ENCODE measurements around the gene ME3. TPM values are rescaled to one million over a fixed set of nuclear protein-coding genes. Genes with fewer than 3 reads are reported as not detected.
A peak's percentile ranks its signal among the peaks of the same experiment; 100 is the strongest.

The ME3 gene
- total and polyA plus RNA-seq, 7 experiments from 2014 or later = 0.48 to 13.7 (median 6.4) TPM

DNA sequence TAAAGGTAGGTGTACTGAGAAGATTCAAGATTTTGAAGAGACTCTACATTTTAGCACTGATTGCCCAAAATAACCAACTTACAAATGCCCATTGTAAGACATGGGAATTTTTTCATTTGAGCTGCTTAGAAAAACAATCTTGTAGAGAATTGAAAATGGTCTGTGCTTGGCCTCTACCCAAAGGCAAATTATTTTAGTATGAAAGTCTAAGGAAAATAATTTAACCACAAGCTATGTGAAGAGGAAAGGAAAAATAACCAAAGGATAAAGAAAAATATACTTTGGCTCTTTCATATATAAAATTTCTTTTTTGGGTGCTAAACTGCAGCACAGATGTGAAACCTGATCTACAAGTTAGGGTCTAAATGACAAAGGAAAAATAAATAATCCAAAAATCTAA lies 54.9 kb downstream of the ME3 start:
- DNase-seq = no peak
- peaks cover 2 to 29% (median 8%) of the 10 kb centered on the region in 11 donors for H3K9me3 Mint-ChIP-seq

DNA sequence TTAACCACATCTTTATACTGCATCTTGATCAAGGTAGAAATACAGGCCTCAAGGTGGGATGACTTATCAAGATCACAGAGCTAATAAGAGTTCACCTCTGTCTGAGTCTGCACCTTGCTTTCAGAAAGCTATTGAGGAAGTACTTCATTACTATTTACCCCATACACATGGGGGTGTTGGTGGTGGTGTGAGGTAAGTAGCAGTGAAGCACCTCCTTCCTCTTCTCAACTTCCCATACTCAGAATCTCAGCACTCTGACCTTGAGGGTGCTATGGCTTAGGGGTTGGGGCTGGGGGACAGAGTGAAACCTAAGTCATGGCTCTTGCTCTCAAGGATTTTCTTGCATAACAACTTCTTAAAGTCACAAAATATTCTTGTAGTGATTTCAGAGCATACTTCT lies 56.9 kb downstream of the ME3 start:
- Mint-ChIP-seq H3K36me3 (peaks cover 0 to 5% (median 3%) of the 10 kb centered on the region in 5 donors), H3K4me1 (no peaks in the 10 kb centered on the region), H3K27me3 (peaks cover 0 to 7% (median 0%) of the 10 kb centered on the region in 5 donors), H3K9me3 (peaks cover 2 to 29% (median 8%) of the 10 kb centered on the region in 11 donors), H3K27ac (no peak overlapping the region), H3K4me3 (no peak overlapping the region)
- ChIA-PET POLR2A (no interaction called here), CTCF (interaction anchor here (0.7 kb wide), 1 partner anchor 10 kb away, joined by 3 read pairs; no protein-coding TSS in a partner anchor)
- H3K27ac ChIP-seq (ENCODE audit: low read depth, low read length) = no peak overlapping the region
- ATAC-seq = no peak
- intact Hi-C loops (cut with micrococcal nuclease) = no loop called here
- DNase-seq = no peak
- H3K36me3 ChIP-seq (ENCODE audit: control insufficient read depth in 2 of 3, insufficient read depth in 3 of 3, low read length in 3 of 3) = no peaks in the 10 kb centered on the region
- no peaks in the 10 kb centered on the region for H3K9me3 ChIP-seq (ENCODE audit: control insufficient read depth in 2 of 3, low read length in 3 of 3)
- no peaks in the 10 kb centered on the region for H3K4me1 ChIP-seq (ENCODE audit: control insufficient read depth in 2 of 2, insufficient read depth in 2 of 2, low read length in 2 of 2)
- no peaks in the 10 kb centered on the region for H3K27me3 ChIP-seq (ENCODE audit: control insufficient read depth in 2 of 2, insufficient read depth in 2 of 2, low read length in 2 of 2)
- H3K4me3 ChIP-seq (ENCODE audit: low read length) = no peak overlapping the region

More for the DNA sequence above, 54.9 kb downstream of the ME3 start:
- H3K36me3 Mint-ChIP-seq = peaks cover 0 to 5% (median 3%) of the 10 kb centered on the region in 5 donors
- Histone ChIP-seq H3K27me3 (ENCODE audit: control insufficient read depth in 2 of 2, insufficient read depth in 2 of 2, low read length in 2 of 2) (no peaks in the 10 kb centered on the region), H3K27ac (ENCODE audit: low read depth, low read length) (no peak overlapping the region), H3K4me3 (ENCODE audit: low read length) (no peak overlapping the region), H3K4me1 (ENCODE audit: control insufficient read depth in 2 of 2, insufficient read depth in 2 of 2, low read length in 2 of 2) (no peaks in the 10 kb centered on the region), H3K9me3 (ENCODE audit: control insufficient read depth in 2 of 3, low read length in 3 of 3) (no peaks in the 10 kb centered on the region), H3K36me3 (ENCODE audit: control insufficient read depth in 2 of 3, insufficient read depth in 3 of 3, low read length in 3 of 3) (no peaks in the 10 kb centered on the region)
- H3K4me3 Mint-ChIP-seq = no peak overlapping the region
- peaks cover 0 to 7% (median 0%) of the 10 kb centered on the region in 5 donors for H3K27me3 Mint-ChIP-seq
- intact Hi-C loops (cut with micrococcal nuclease) = no loop called here
- no peak overlapping the region for H3K27ac Mint-ChIP-seq
- POLR2A ChIA-PET = no interaction called here
- ATAC-seq = no peak
- CTCF ChIA-PET = no interaction called here
- no peaks in the 10 kb centered on the region for H3K4me1 Mint-ChIP-seq

DNA sequence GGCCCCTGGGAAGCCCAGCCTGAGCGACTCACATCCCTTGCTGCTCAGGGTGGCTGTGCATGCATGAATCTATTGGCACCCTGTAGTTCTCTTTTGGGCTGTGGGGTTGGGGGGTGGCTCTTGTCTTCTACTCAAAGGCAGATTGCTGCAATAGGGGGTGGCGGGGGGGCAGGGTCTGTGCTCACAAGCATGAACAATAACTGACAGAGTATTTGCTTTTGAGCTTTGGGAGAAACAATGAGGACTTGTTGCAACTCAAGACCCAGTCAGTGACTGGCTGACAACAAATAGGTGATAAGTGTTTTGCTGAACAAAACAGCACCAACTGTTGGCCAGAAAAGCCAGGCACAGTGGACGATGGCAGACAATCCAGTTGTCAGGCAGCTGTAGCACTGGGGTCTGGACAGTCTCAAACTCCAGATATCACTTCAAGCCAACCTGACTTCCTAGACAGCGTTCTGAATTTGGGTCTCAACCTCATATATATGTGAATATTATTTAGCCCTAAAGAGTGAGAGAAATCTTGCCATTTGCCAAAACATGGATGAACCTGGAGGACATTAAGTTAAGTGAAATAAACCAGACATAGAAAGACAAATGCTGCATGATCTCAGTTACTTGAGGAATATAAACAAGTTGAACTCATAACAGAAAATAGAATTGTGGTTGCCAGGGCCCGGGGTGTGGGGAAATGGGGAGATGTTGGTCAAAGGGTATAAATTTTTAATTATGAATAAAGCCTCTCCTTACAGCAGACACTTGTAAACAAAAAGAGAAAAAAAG lies 61.7 kb downstream of the ME3 start:
- Mint-ChIP-seq H3K27me3 (peaks cover 0 to 7% (median 0%) of the 10 kb centered on the region in 5 donors), H3K9me3 (peaks cover 0 to 14% (median 4%) of the 10 kb centered on the region in 11 donors), H3K4me3 (no peak overlapping the region), H3K36me3 (peaks cover 0 to 5% (median 0%) of the 10 kb centered on the region in 5 donors), H3K4me1 (peaks cover 0 to 14% (median 7%) of the 10 kb centered on the region in 7 donors), H3K27ac (no peak overlapping the region)
- Histone ChIP-seq H3K4me1 (ENCODE audit: control insufficient read depth in 2 of 2, insufficient read depth in 2 of 2, low read length in 2 of 2) (no peaks in the 10 kb centered on the region), H3K27ac (ENCODE audit: low read depth, low read length) (no peak overlapping the region), H3K36me3 (ENCODE audit: control insufficient read depth in 2 of 3, insufficient read depth in 3 of 3, low read length in 3 of 3) (no peaks in the 10 kb centered on the region), H3K9me3 (ENCODE audit: control insufficient read depth in 2 of 3, low read length in 3 of 3) (no peaks in the 10 kb centered on the region), H3K27me3 (ENCODE audit: control insufficient read depth in 2 of 2, insufficient read depth in 2 of 2, low read length in 2 of 2) (no peaks in the 10 kb centered on the region), H3K4me3 (ENCODE audit: low read length) (no peak overlapping the region)
- ChIA-PET POLR2A (interaction anchor here (0.6 kb wide), 1 partner anchor 99 kb away, joined by 3 read pairs; no protein-coding TSS in a partner anchor), CTCF (no interaction called here)
- no peak for DNase-seq
- ATAC-seq = no peak
- intact Hi-C loops (cut with micrococcal nuclease) = no loop called here

DNA sequence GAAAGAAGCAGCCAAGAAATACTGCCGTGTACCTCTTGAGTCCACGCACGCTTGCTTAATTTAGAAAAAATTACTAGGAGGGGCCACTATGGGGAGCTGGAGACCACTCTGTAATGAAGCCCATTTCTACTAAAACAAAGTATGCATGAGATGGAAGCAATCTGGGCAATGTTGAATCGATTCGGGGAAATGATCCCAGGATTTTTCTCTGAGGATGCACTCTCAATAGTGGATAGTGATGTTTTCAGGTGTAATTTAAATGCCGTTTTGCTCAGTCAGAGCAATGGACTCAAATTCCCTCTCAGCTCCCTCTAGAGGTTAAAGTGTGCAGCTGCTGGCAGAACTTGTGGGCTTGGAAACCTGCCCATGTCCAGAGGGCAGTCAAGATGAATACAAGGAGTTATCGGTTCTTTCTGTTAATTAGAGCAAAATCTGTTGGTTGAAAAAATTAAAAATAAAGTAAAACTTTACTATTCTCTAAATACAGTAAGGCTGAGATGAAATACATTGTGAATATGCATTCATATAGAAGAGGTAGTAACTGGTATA lies 64.1 kb downstream of the ME3 start:
- Mint-ChIP-seq H3K4me3 (peak overlapping the region in 1 of 10 donors; percentile 16), H3K4me1 (peaks cover 0 to 14% (median 7%) of the 10 kb centered on the region in 7 donors), H3K27ac (no peak overlapping the region), H3K36me3 (no peaks in the 10 kb centered on the region), H3K27me3 (peaks cover 0 to 4% (median 0%) of the 10 kb centered on the region in 5 donors), H3K9me3 (peaks cover 0 to 6% (median 1%) of the 10 kb centered on the region in 11 donors)
- Histone ChIP-seq H3K4me3 (ENCODE audit: low read length) (no peak overlapping the region), H3K9me3 (ENCODE audit: control insufficient read depth in 2 of 3, low read length in 3 of 3) (no peaks in the 10 kb centered on the region), H3K27me3 (ENCODE audit: control insufficient read depth in 2 of 2, insufficient read depth in 2 of 2, low read length in 2 of 2) (no peaks in the 10 kb centered on the region), H3K27ac (ENCODE audit: low read depth, low read length) (no peak overlapping the region), H3K4me1 (ENCODE audit: control insufficient read depth in 2 of 2, insufficient read depth in 2 of 2, low read length in 2 of 2) (no peaks in the 10 kb centered on the region), H3K36me3 (ENCODE audit: control insufficient read depth in 2 of 3, insufficient read depth in 3 of 3, low read length in 3 of 3) (no peaks in the 10 kb centered on the region)
- ATAC-seq = peak; percentile 78
- intact Hi-C loops (cut with micrococcal nuclease) = loop anchor here (1.0 to 5.0 kb wide), 6 partner anchors 152 to 1014 kb away; partner anchors contain the start of gene CCDC83 (in 1 of the 2)
- POLR2A ChIA-PET = no interaction called here
- DNase-seq = peak in 2 of 9 donors; percentile 7 to 36
- CTCF ChIA-PET = interaction anchor here (1.0 to 1.1 kb wide), 2 partner anchors 74 to 154 kb away, joined by 3 read pairs; no protein-coding TSS in a partner anchor

DNA sequence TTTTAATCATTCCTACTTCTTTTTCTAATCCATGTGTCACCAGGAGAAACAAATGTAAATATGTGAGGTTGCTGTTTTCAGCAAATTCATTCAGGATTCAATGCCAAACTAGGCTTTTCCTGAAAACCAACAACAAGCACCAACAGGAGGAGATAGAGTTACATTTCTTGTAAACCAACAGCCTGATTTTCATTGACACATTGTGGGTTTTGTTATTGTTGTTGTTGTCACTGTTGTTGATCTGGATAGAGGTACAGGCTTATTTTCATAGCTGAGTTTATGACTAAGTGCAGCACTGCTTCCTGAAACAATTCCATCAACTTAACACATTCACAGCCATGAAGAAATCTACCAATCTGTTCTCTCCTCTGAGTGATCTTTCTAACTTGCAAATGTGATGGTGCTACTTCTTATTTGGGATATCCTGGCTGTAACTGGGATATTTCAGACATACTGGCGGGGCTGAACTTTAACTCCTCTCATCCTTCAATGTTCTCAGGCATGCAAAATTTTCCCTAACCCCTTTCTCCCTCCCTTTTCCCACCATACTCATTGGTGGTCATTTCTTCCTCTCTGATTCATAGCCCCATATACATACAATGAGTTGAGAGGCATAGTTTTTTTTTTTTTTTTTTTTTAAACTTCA lies 65.5 kb downstream of the ME3 start:
- Histone ChIP-seq H3K4me1 (ENCODE audit: control insufficient read depth in 2 of 2, insufficient read depth in 2 of 2, low read length in 2 of 2) (no peaks in the 10 kb centered on the region), H3K27ac (ENCODE audit: low read depth, low read length) (no peak overlapping the region), H3K9me3 (ENCODE audit: control insufficient read depth in 2 of 3, low read length in 3 of 3) (no peaks in the 10 kb centered on the region), H3K27me3 (ENCODE audit: control insufficient read depth in 2 of 2, insufficient read depth in 2 of 2, low read length in 2 of 2) (no peaks in the 10 kb centered on the region), H3K36me3 (ENCODE audit: control insufficient read depth in 2 of 3, insufficient read depth in 3 of 3, low read length in 3 of 3) (no peaks in the 10 kb centered on the region), H3K4me3 (ENCODE audit: low read length) (no peak overlapping the region)
- H3K4me1 Mint-ChIP-seq = peaks cover 0 to 14% (median 7%) of the 10 kb centered on the region in 7 donors
- H3K27me3 Mint-ChIP-seq = no peaks in the 10 kb centered on the region
- no peaks in the 10 kb centered on the region for H3K36me3 Mint-ChIP-seq
- H3K9me3 Mint-ChIP-seq = peaks cover 0 to 11% (median 1%) of the 10 kb centered on the region in 11 donors
- no peak overlapping the region for H3K27ac Mint-ChIP-seq
- intact Hi-C loops (cut with micrococcal nuclease) = loop anchor here (5.0 kb wide), 2 partner anchors 665 to 750 kb away; partner anchors contain the start of gene CCDC83 (in 1 of the 2)
- POLR2A ChIA-PET = no interaction called here
- no peak overlapping the region for H3K4me3 Mint-ChIP-seq
- DNase-seq = no peak
- CTCF ChIA-PET = interaction anchor here (1.1 kb wide), 1 partner anchor 153 kb away, joined by 3 read pairs; no protein-coding TSS in a partner anchor
- ATAC-seq = no peak

DNA sequence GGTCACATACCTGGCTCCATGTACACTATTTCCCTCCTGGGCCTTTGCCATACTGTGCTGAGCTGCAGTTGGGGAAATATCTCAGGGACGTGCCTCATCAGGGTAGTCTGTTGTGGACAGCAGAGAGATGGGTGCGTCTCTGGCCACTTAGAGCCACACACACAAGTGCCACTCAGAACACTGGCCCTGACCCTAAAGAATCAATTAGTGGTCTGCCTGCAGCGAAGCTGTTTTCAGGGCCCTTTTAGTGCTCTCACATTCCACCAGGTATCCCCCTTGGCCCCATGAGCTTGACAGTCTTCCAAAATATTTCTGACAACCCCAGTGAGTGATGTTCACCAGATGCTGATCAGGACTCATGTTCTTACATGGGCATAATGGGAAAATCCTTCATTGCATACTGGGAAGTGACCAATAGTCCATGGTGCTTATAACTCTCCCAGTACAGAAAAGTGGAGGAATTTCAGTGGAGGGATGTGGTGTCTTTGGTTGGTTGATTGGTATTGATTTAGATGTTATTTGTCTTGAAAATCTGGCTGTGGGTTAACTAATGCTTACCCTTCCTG lies 66.1 kb downstream of the ME3 start:
- Histone ChIP-seq H3K4me1 (ENCODE audit: control insufficient read depth in 2 of 2, insufficient read depth in 2 of 2, low read length in 2 of 2) (no peaks in the 10 kb centered on the region), H3K9me3 (ENCODE audit: control insufficient read depth in 2 of 3, low read length in 3 of 3) (no peaks in the 10 kb centered on the region), H3K27me3 (ENCODE audit: control insufficient read depth in 2 of 2, insufficient read depth in 2 of 2, low read length in 2 of 2) (no peaks in the 10 kb centered on the region), H3K27ac (ENCODE audit: low read depth, low read length) (no peak overlapping the region), H3K4me3 (ENCODE audit: low read length) (no peak overlapping the region), H3K36me3 (ENCODE audit: control insufficient read depth in 2 of 3, insufficient read depth in 3 of 3, low read length in 3 of 3) (no peaks in the 10 kb centered on the region)
- Mint-ChIP-seq H3K36me3 (no peaks in the 10 kb centered on the region), H3K9me3 (peaks cover 0 to 11% (median 1%) of the 10 kb centered on the region in 11 donors), H3K27ac (no peak overlapping the region), H3K4me3 (no peak overlapping the region), H3K4me1 (peaks cover 0 to 14% (median 7%) of the 10 kb centered on the region in 7 donors), H3K27me3 (no peaks in the 10 kb centered on the region)
- ATAC-seq (no peak), DNase-seq (no peak)
- ChIA-PET CTCF (no interaction called here), POLR2A (no interaction called here)
- intact Hi-C loops (cut with micrococcal nuclease) = loop anchor here (5.0 kb wide), 2 partner anchors 664 to 749 kb away; partner anchors contain the start of gene CCDC83 (in 1 of the 2)

All from naive thymus-derived CD4-positive, alpha-beta T cell (primary cell).